Head of caudate nucleus (tissue), 42 donors: Measurements from ENCODE around the gene MRPL43.
A peak's percentile ranks its signal among the peaks of the same experiment; 100 is the strongest.

Source experiments
- DNase-seq, 42 donors: peaks; one replicate each; pipeline versions ENCODE4 v3.0.0 to v3.0.0-alpha.2; 2020 to 2021; ENCODE audit warnings: mixed read lengths in 7 of 42
- intact Hi-C: fragments of 100-400 bp; cut with DNase I; formaldehyde crosslinking; loops from one replicate; pipeline ENCODE4 v1.15.0; 2022

The MRPL43 gene

GRCh38 chr10:101007915-101008822 lies 20.9 kb upstream of the MRPL43 start:
- peak in 28 of 42 donors; percentile 39 to 83 (median 65) for DNase-seq
- intact Hi-C loops = no loop called here

- intact Hi-C loops = no loop called here
- peak in 12 of 42 donors; percentile 24 to 71 (median 44) for DNase-seq
Observed at GRCh38 chr10:101007099-101007711, 19.9 kb upstream of the MRPL43 start.

- intact Hi-C loops = no loop called here
- peak in 20 of 42 donors; percentile 33 to 82 (median 60) for DNase-seq
Observed at GRCh38 chr10:101006593-101007098, 19.3 kb upstream of the MRPL43 start.

- intact Hi-C loops = no loop called here
- DNase-seq = no peak
Observed at GRCh38 chr10:101005869-101006567, 18.7 kb upstream of the MRPL43 start.

GRCh38 chr10:101005361-101005760 lies 18.1 kb upstream of the MRPL43 start:
- intact Hi-C loops = no loop called here
- no peak for DNase-seq

GRCh38 chr10:101003639-101004206 lies 16.4 kb upstream of the MRPL43 start:
- intact Hi-C loops = no loop called here

GRCh38 chr10:101002456-101002855 lies 15.2 kb upstream of the MRPL43 start:
- intact Hi-C loops = no loop called here
- no peak for DNase-seq

More at GRCh38 chr10:101003639-101004206, 16.4 kb upstream of the MRPL43 start:
- DNase-seq = no peak

GRCh38 chr10:101001659-101002035 lies 14.3 kb upstream of the MRPL43 start:
- intact Hi-C loops = no loop called here
- no peak for DNase-seq

GRCh38 chr10:101000915-101001658 lies 13.8 kb upstream of the MRPL43 start:
- DNase-seq = peak; percentile 55 to 94 (median 80)
- intact Hi-C loops = no loop called here

GRCh38 chr10:101000127-101000914 lies 13.0 kb upstream of the MRPL43 start:
- DNase-seq = peak in 22 of 42 donors; percentile 30 to 74 (median 54)
- intact Hi-C loops = no loop called here

GRCh38 chr10:100999742-101000126 lies 12.4 kb upstream of the MRPL43 start, which contains the start of gene LZTS2:
Gene LZTS2, plus strand, starts transcription at chr10:100999808. Its CDS starts 2,731 bp downstream, at chr10:101002539.
- peak in 1 of 42 donors; percentile 89 for DNase-seq
- intact Hi-C loops = loop anchor here (5.0 kb wide), 1 partner anchor 87 kb away; the partner anchor contains the start of gene SLF2

GRCh38 chr10:100998991-100999741 lies 11.9 kb upstream of the MRPL43 start:
- peak; percentile 52 to 93 (median 87) for DNase-seq
- intact Hi-C loops = loop anchor here (5.0 kb wide), 1 partner anchor 87 kb away; the partner anchor contains the start of gene SLF2

- intact Hi-C loops = loop anchor here (5.0 kb wide), 1 partner anchor 86 kb away; the partner anchor contains the start of gene SLF2
- peak; percentile 81 to 96 (median 91) for DNase-seq
Observed at GRCh38 chr10:100998183-100998990, 11.1 kb upstream of the MRPL43 start.

- peak in 38 of 42 donors; percentile 49 to 88 (median 74) for DNase-seq
- intact Hi-C loops = loop anchor here (5.0 kb wide), 1 partner anchor 85 kb away; the partner anchor contains the start of gene SLF2
Observed at GRCh38 chr10:100997360-100998182, 10.3 kb upstream of the MRPL43 start.
